Measurements from ENCODE around the gene LAD1. TPM values are rescaled to one million over a fixed set of nuclear protein-coding genes. Genes with fewer than 3 reads are reported as not detected.

LAD1 gene
- total RNA-seq, 5 donors from 2014 or later (not counting 1 experiment from before 2014, with no cell fraction given), result 0.53 to 1.7 (median 1.1) TPM; not detected in 2

- ATAC-seq (replicated peaks in 1 of 4), result no peak
- no peak overlapping the region for H3K27ac ChIP-seq (ENCODE audit: low read length)
- Mint-ChIP-seq H3K4me1 (no peaks in the 10 kb centered on the region), H3K9me3 (no peaks in the 10 kb centered on the region), H3K4me3 (no peak overlapping the region), H3K27ac (no peak overlapping the region), H3K27me3 (peaks cover 17 to 23% of the 10 kb centered on the region in 2 donors), H3K36me3 (no peaks in the 10 kb centered on the region)
- peaks cover 0 to 46% of the 10 kb centered on the region in 2 experiments for H3K27me3 ChIP-seq (replicated peaks in 1 of 2; ENCODE audit: control insufficient read depth in 2 of 2, extremely low read depth in 1 of 2, insufficient read depth in 2 of 2, low read length in 1 of 2)
- H3K4me3 ChIP-seq (ENCODE audit: control insufficient read depth in 1 of 2, extremely low read depth in 1 of 2, low read length in 1 of 2), result no peak overlapping the region
- POLR2A ChIA-PET, result no interaction called here
- no peak for DNase-seq
- H3K4me1 ChIP-seq (ENCODE audit: control insufficient read depth in 1 of 2, extremely low read depth in 1 of 2, insufficient read depth in 2 of 2, low read length in 2 of 2), result no peaks in the 10 kb centered on the region
- 79% methylated on average over 2 of the region's 4 CpGs for WGBS (ENCODE audit: insufficient coverage)
- CTCF ChIA-PET, result interaction anchor here in 1 of 2 donors (0.5 to 0.7 kb wide), 5 partner anchors 13 to 1222 kb away, joined by 3 to 6 read pairs (median 3); no protein-coding TSS in a partner anchor
- no peaks in the 10 kb centered on the region for H3K36me3 ChIP-seq (ENCODE audit: control insufficient read depth in 2 of 2, extremely low read depth in 1 of 2, insufficient read depth in 1 of 2, low read length in 1 of 2)
- no peaks in the 10 kb centered on the region for H3K9me3 ChIP-seq
Observed at GRCh38 chr1:201375169-201375568, 24.0 kb downstream of the LAD1 start.

- Mint-ChIP-seq H3K4me3 (no peak overlapping the region), H3K27me3 (peaks cover 17 to 28% of the 10 kb centered on the region in 2 donors), H3K36me3 (no peaks in the 10 kb centered on the region), H3K9me3 (no peaks in the 10 kb centered on the region), H3K4me1 (no peaks in the 10 kb centered on the region), H3K27ac (no peak overlapping the region)
- no peak overlapping the region for H3K4me3 ChIP-seq (ENCODE audit: control insufficient read depth in 1 of 2, extremely low read depth in 1 of 2, low read length in 1 of 2)
- POLR2A ChIA-PET, result no interaction called here
- DNase-seq (no peak), ATAC-seq (replicated peaks in 1 of 4) (no peak)
- CTCF ChIA-PET, result no interaction called here
- H3K27me3 ChIP-seq (replicated peaks in 1 of 2; ENCODE audit: control insufficient read depth in 2 of 2, extremely low read depth in 1 of 2, insufficient read depth in 2 of 2, low read length in 1 of 2), result peaks cover 0 to 50% of the 10 kb centered on the region in 2 experiments
- no peaks in the 10 kb centered on the region for H3K9me3 ChIP-seq
- whole genome bisulfite sequencing (ENCODE audit: insufficient coverage), result 0% methylated on average over 1 of the region's 7 CpGs
- no peak overlapping the region for H3K27ac ChIP-seq (ENCODE audit: low read length)
- no peaks in the 10 kb centered on the region for H3K36me3 ChIP-seq (ENCODE audit: control insufficient read depth in 2 of 2, extremely low read depth in 1 of 2, insufficient read depth in 1 of 2, low read length in 1 of 2)
- H3K4me1 ChIP-seq (ENCODE audit: control insufficient read depth in 1 of 2, extremely low read depth in 1 of 2, insufficient read depth in 2 of 2, low read length in 2 of 2), result no peaks in the 10 kb centered on the region
Observed at GRCh38 chr1:201374364-201374763, 24.8 kb downstream of the LAD1 start.

GRCh38 chr1:201371792-201372191 lies 27.3 kb downstream of the LAD1 start:
- Mint-ChIP-seq H3K27me3 (peaks cover 23 to 31% of the 10 kb centered on the region in 2 donors), H3K27ac (no peak overlapping the region), H3K9me3 (no peaks in the 10 kb centered on the region), H3K4me3 (no peak overlapping the region), H3K36me3 (no peaks in the 10 kb centered on the region), H3K4me1 (no peaks in the 10 kb centered on the region)
- Histone ChIP-seq H3K27me3 (replicated peaks in 1 of 2; ENCODE audit: control insufficient read depth in 2 of 2, extremely low read depth in 1 of 2, insufficient read depth in 2 of 2, low read length in 1 of 2) (peaks cover 0 to 55% of the 10 kb centered on the region in 2 experiments), H3K27ac (ENCODE audit: low read length) (no peak overlapping the region), H3K4me3 (ENCODE audit: control insufficient read depth in 1 of 2, extremely low read depth in 1 of 2, low read length in 1 of 2) (no peak overlapping the region), H3K9me3 (no peaks in the 10 kb centered on the region), H3K36me3 (ENCODE audit: control insufficient read depth in 2 of 2, extremely low read depth in 1 of 2, insufficient read depth in 1 of 2, low read length in 1 of 2) (no peaks in the 10 kb centered on the region), H3K4me1 (ENCODE audit: control insufficient read depth in 1 of 2, extremely low read depth in 1 of 2, insufficient read depth in 2 of 2, low read length in 2 of 2) (no peaks in the 10 kb centered on the region)
- DNase-seq (no peak), ATAC-seq (replicated peaks in 1 of 4) (no peak)
- CTCF ChIA-PET, result no interaction called here
- POLR2A ChIA-PET, result no interaction called here
- WGBS (ENCODE audit: insufficient coverage), result 58% methylated on average over 5 of the region's 6 CpGs

GRCh38 chr1:201371276-201371675 lies 27.8 kb downstream of the LAD1 start:
- POLR2A ChIA-PET, result no interaction called here
- Histone ChIP-seq H3K27ac (ENCODE audit: low read length) (no peak overlapping the region), H3K4me3 (ENCODE audit: control insufficient read depth in 1 of 2, extremely low read depth in 1 of 2, low read length in 1 of 2) (no peak overlapping the region), H3K36me3 (ENCODE audit: control insufficient read depth in 2 of 2, extremely low read depth in 1 of 2, insufficient read depth in 1 of 2, low read length in 1 of 2) (no peaks in the 10 kb centered on the region), H3K27me3 (replicated peaks in 1 of 2; ENCODE audit: control insufficient read depth in 2 of 2, extremely low read depth in 1 of 2, insufficient read depth in 2 of 2, low read length in 1 of 2) (peaks cover 0 to 52% of the 10 kb centered on the region in 2 experiments), H3K9me3 (no peaks in the 10 kb centered on the region), H3K4me1 (ENCODE audit: control insufficient read depth in 1 of 2, extremely low read depth in 1 of 2, insufficient read depth in 2 of 2, low read length in 2 of 2) (no peaks in the 10 kb centered on the region)
- CTCF ChIA-PET, result no interaction called here
- WGBS (ENCODE audit: insufficient coverage), result 87% methylated on average over 4 of the region's 9 CpGs
- H3K36me3 Mint-ChIP-seq, result no peaks in the 10 kb centered on the region
- H3K27me3 Mint-ChIP-seq, result peaks cover 23 to 28% of the 10 kb centered on the region in 2 donors
- ATAC-seq (replicated peaks in 1 of 4) (no peak), DNase-seq (no peak)
- H3K4me1 Mint-ChIP-seq, result no peaks in the 10 kb centered on the region
- H3K4me3 Mint-ChIP-seq, result no peak overlapping the region
- no peaks in the 10 kb centered on the region for H3K9me3 Mint-ChIP-seq
- no peak overlapping the region for H3K27ac Mint-ChIP-seq

- Histone ChIP-seq H3K4me1 (ENCODE audit: control insufficient read depth in 1 of 2, extremely low read depth in 1 of 2, insufficient read depth in 2 of 2, low read length in 2 of 2) (no peaks in the 10 kb centered on the region), H3K27ac (ENCODE audit: low read length) (no peak overlapping the region), H3K27me3 (replicated peaks in 1 of 2; ENCODE audit: control insufficient read depth in 2 of 2, extremely low read depth in 1 of 2, insufficient read depth in 2 of 2, low read length in 1 of 2) (peaks cover 0 to 49% of the 10 kb centered on the region in 2 experiments), H3K4me3 (ENCODE audit: control insufficient read depth in 1 of 2, extremely low read depth in 1 of 2, low read length in 1 of 2) (no peak overlapping the region), H3K9me3 (no peaks in the 10 kb centered on the region), H3K36me3 (ENCODE audit: control insufficient read depth in 2 of 2, extremely low read depth in 1 of 2, insufficient read depth in 1 of 2, low read length in 1 of 2) (no peaks in the 10 kb centered on the region)
- Mint-ChIP-seq H3K36me3 (no peaks in the 10 kb centered on the region), H3K27ac (no peak overlapping the region), H3K4me1 (no peaks in the 10 kb centered on the region), H3K9me3 (no peaks in the 10 kb centered on the region), H3K27me3 (peaks cover 26 to 28% of the 10 kb centered on the region in 2 donors), H3K4me3 (no peak overlapping the region)
- DNase-seq, result no peak
- WGBS (ENCODE audit: insufficient coverage), result 40% methylated on average over 1 of the region's 3 CpGs
- ChIA-PET POLR2A (no interaction called here), CTCF (no interaction called here)
- ATAC-seq (replicated peaks in 1 of 4), result no peak
Observed at GRCh38 chr1:201370500-201370899, 28.6 kb downstream of the LAD1 start.

GRCh38 chr1:201369209-201369608 lies 29.9 kb downstream of the LAD1 start:
- no peaks in the 10 kb centered on the region for H3K36me3 ChIP-seq (ENCODE audit: control insufficient read depth in 2 of 2, extremely low read depth in 1 of 2, insufficient read depth in 1 of 2, low read length in 1 of 2)
- no peaks in the 10 kb centered on the region for H3K9me3 Mint-ChIP-seq
- no peak overlapping the region for H3K27ac ChIP-seq (ENCODE audit: low read length)
- no peaks in the 10 kb centered on the region for H3K4me1 ChIP-seq (ENCODE audit: control insufficient read depth in 1 of 2, extremely low read depth in 1 of 2, insufficient read depth in 2 of 2, low read length in 2 of 2)
- H3K27ac Mint-ChIP-seq, result no peak overlapping the region
- no peaks in the 10 kb centered on the region for H3K9me3 ChIP-seq
- ATAC-seq (replicated peaks in 1 of 4) (no peak), DNase-seq (no peak)
- H3K27me3 Mint-ChIP-seq, result peaks cover 26 to 28% of the 10 kb centered on the region in 2 donors
- ChIA-PET POLR2A (no interaction called here), CTCF (no interaction called here)
- no peaks in the 10 kb centered on the region for H3K36me3 Mint-ChIP-seq
- H3K4me3 ChIP-seq (ENCODE audit: control insufficient read depth in 1 of 2, extremely low read depth in 1 of 2, low read length in 1 of 2), result no peak overlapping the region
- 72% methylated on average over 3 of the region's 6 CpGs for WGBS (ENCODE audit: insufficient coverage)
- H3K4me1 Mint-ChIP-seq, result no peaks in the 10 kb centered on the region
- H3K27me3 ChIP-seq (replicated peaks in 1 of 2; ENCODE audit: control insufficient read depth in 2 of 2, extremely low read depth in 1 of 2, insufficient read depth in 2 of 2, low read length in 1 of 2), result peaks cover 0 to 52% of the 10 kb centered on the region in 2 experiments
- H3K4me3 Mint-ChIP-seq, result no peak overlapping the region

GRCh38 chr1:201366696-201367095 lies 32.4 kb downstream of the LAD1 start:
- Histone ChIP-seq H3K4me1 (ENCODE audit: control insufficient read depth in 1 of 2, extremely low read depth in 1 of 2, insufficient read depth in 2 of 2, low read length in 2 of 2) (no peaks in the 10 kb centered on the region), H3K9me3 (no peaks in the 10 kb centered on the region), H3K27ac (ENCODE audit: low read length) (no peak overlapping the region), H3K4me3 (ENCODE audit: control insufficient read depth in 1 of 2, extremely low read depth in 1 of 2, low read length in 1 of 2) (no peak overlapping the region), H3K36me3 (ENCODE audit: control insufficient read depth in 2 of 2, extremely low read depth in 1 of 2, insufficient read depth in 1 of 2, low read length in 1 of 2) (no peaks in the 10 kb centered on the region), H3K27me3 (replicated peaks in 1 of 2; ENCODE audit: control insufficient read depth in 2 of 2, extremely low read depth in 1 of 2, insufficient read depth in 2 of 2, low read length in 1 of 2) (peaks cover 0 to 56% of the 10 kb centered on the region in 2 experiments)
- ATAC-seq (replicated peaks in 1 of 4), result no peak
- no peak overlapping the region for H3K4me3 Mint-ChIP-seq
- 53% methylated on average over 7 of the region's 7 CpGs for WGBS (ENCODE audit: insufficient coverage)
- H3K36me3 Mint-ChIP-seq, result no peaks in the 10 kb centered on the region
- POLR2A ChIA-PET, result no interaction called here
- H3K27me3 Mint-ChIP-seq, result peaks cover 24 to 25% of the 10 kb centered on the region in 2 donors
- no peaks in the 10 kb centered on the region for H3K4me1 Mint-ChIP-seq
- CTCF ChIA-PET, result no interaction called here
- H3K9me3 Mint-ChIP-seq, result no peaks in the 10 kb centered on the region
- H3K27ac Mint-ChIP-seq, result no peak overlapping the region
- DNase-seq, result no peak

Data from T-cell (primary cell).